Calu3 (cell line): ENCODE measurements around the gene PTPRZ1. TPM values are rescaled to one million over a fixed set of nuclear protein-coding genes. Genes with fewer than 3 reads are reported as not detected.

ENCODE experiments used
- BruUV-seq: library from RNA; stranded (reverse); fragments of 400-500 nt; replicated peaks from 2 replicates; lab custom pipeline; 2021; lab: Mats Ljungman, UMichigan
- CTCF ChIA-PET: fragments of 300-600 bp; sonication (Branson Sonifier 250); formaldehyde crosslinking; loops from one replicate; lab custom pipeline; 2022; ENCODE audit warnings: antibody characterized with exemption; lab: Charles Lee
- DNase-seq: peaks from one replicate; pipeline ENCODE4 v3.0.0; 2022
- H3K27ac Mint-ChIP-seq: one replicate; pipeline ENCODE4 v1.8.0; 2022; ENCODE audit warnings: mixed read lengths; ENCODE audit not compliant: unreplicated experiment
- H3K27me3 Mint-ChIP-seq: one replicate; pipeline ENCODE4 v1.8.0; 2022; ENCODE audit warnings: mixed read lengths; ENCODE audit not compliant: unreplicated experiment
- H3K36me3 Mint-ChIP-seq: one replicate; pipeline ENCODE4 v1.8.0; 2022; ENCODE audit warnings: mild to moderate bottlenecking, moderate library complexity, mixed read lengths; ENCODE audit not compliant: insufficient read depth, unreplicated experiment
- H3K4me1 Mint-ChIP-seq: one replicate; pipeline ENCODE4 v1.8.0; 2022; ENCODE audit warnings: mild to moderate bottlenecking, low read depth, mixed read lengths; ENCODE audit not compliant: unreplicated experiment
- H3K4me3 Mint-ChIP-seq: one replicate; pipeline ENCODE4 v1.8.0; 2022; ENCODE audit warnings: mild to moderate bottlenecking, low read depth, moderate library complexity, mixed read lengths; ENCODE audit not compliant: unreplicated experiment
- H3K9me3 Mint-ChIP-seq: one replicate; pipeline ENCODE4 v1.8.0; 2022; ENCODE audit warnings: low read depth, mixed read lengths; ENCODE audit not compliant: unreplicated experiment
- CTCF ChIP-seq: fragments of 200-600 bp; IDR thresholded peaks from one replicate; pipeline ENCODE4 v1.8.0; 2022; ENCODE audit warnings: antibody characterized with exemption; ENCODE audit not compliant: unreplicated experiment
- intact Hi-C: fragments of 100-400 bp; cut with micrococcal nuclease; formaldehyde crosslinking; loops from one replicate; pipeline ENCODE4 v1.10.0; 2022; ENCODE audit not compliant: unreplicated experiment
- total RNA-seq: library from RNA; stranded (reverse); gene quantifications from 2 replicates; pipeline ENCODE4 v1.2.3, GENCODE V29; 2022

PTPRZ1 gene
- total RNA-seq, 1 experiment from 2014 or later, result 4.9 TPM

GRCh38 chr7:122092964-122093797, 220.2 kb downstream of the PTPRZ1 start:
- CTCF ChIA-PET, result interaction anchor here (0.5 to 1.8 kb wide), 7 partner anchors 11 to 202 kb away, joined by 3 to 6 read pairs (median 4); no protein-coding TSS in a partner anchor
- H3K27ac Mint-ChIP-seq, result no peak overlapping the region
- H3K4me1 Mint-ChIP-seq, result no peaks in the 10 kb centered on the region
- peak; percentile 68 for TF ChIP-seq CTCF
- no TSS peak for BruUV-seq
- H3K4me3 Mint-ChIP-seq, result no peak overlapping the region
- no peaks in the 10 kb centered on the region for H3K27me3 Mint-ChIP-seq
- intact Hi-C loops, result loop anchor here (1.0 to 5.0 kb wide), 4 partner anchors 78 to 439 kb away; no protein-coding TSS in a partner anchor
- no peaks in the 10 kb centered on the region for H3K36me3 Mint-ChIP-seq
- H3K9me3 Mint-ChIP-seq, result no peaks in the 10 kb centered on the region
- DNase-seq, result peak; percentile 72

- H3K9me3 Mint-ChIP-seq, result no peaks in the 10 kb centered on the region
- no peaks in the 10 kb centered on the region for H3K36me3 Mint-ChIP-seq
- H3K27ac Mint-ChIP-seq, result no peak overlapping the region
- DNase-seq, result no peak
- BruUV-seq, result no TSS peak
- intact Hi-C loops, result loop anchor here (5.0 kb wide), 1 partner anchor 123 kb away; no protein-coding TSS in a partner anchor
- H3K27me3 Mint-ChIP-seq, result no peaks in the 10 kb centered on the region
- CTCF ChIA-PET, result interaction anchor here (0.6 kb wide), 1 partner anchor 210 kb away, joined by 5 read pairs; the partner anchor contains the start of gene FEZF1
- H3K4me3 Mint-ChIP-seq, result no peak overlapping the region
- TF ChIP-seq CTCF, result no peak
- H3K4me1 Mint-ChIP-seq, result no peaks in the 10 kb centered on the region
These were observed 221.6 kb downstream of the PTPRZ1 start for GRCh38 chr7:122094549-122094948.

DNA sequence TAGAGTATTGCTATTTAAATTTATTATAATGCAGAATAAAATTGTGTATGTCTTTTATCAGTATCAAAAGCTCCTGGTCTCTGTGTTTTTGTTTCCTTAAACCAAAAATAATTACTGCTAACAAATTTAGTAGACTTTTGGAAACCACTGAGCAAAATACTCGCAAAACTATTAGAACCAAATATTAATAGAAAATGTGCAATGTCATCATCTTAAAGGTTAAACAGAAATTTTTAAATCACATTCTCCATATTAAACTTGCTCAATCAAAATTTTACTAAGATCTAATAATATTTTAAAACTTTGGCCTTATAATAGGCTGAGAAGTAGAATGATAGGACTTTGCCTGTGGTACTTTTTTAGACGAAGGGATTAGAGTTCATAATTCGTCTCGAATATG, 222.7 kb downstream of the PTPRZ1 start:
- CTCF ChIA-PET, result no interaction called here
- H3K27ac Mint-ChIP-seq, result no peak overlapping the region
- H3K4me1 Mint-ChIP-seq, result no peaks in the 10 kb centered on the region
- H3K4me3 Mint-ChIP-seq, result no peak overlapping the region
- H3K9me3 Mint-ChIP-seq, result no peaks in the 10 kb centered on the region
- BruUV-seq, result no TSS peak
- H3K36me3 Mint-ChIP-seq, result no peaks in the 10 kb centered on the region
- H3K27me3 Mint-ChIP-seq, result no peaks in the 10 kb centered on the region
- TF ChIP-seq CTCF, result no peak
- no peak for DNase-seq
- intact Hi-C loops, result no loop called here

GRCh38 chr7:122100021-122100420, 227.1 kb downstream of the PTPRZ1 start:
- no TSS peak for BruUV-seq

More at GRCh38 chr7:122100021-122100420, 227.1 kb downstream of the PTPRZ1 start:
- no peak for DNase-seq
- TF ChIP-seq CTCF, result no peak
- H3K27me3 Mint-ChIP-seq, result no peaks in the 10 kb centered on the region
- H3K27ac Mint-ChIP-seq, result no peak overlapping the region
- CTCF ChIA-PET, result no interaction called here
- intact Hi-C loops, result no loop called here
- peaks cover 2% of the 10 kb centered on the region for H3K9me3 Mint-ChIP-seq
- H3K36me3 Mint-ChIP-seq, result no peaks in the 10 kb centered on the region
- H3K4me1 Mint-ChIP-seq, result no peaks in the 10 kb centered on the region
- no peak overlapping the region for H3K4me3 Mint-ChIP-seq
